Central memory CD4-positive, alpha-beta T cell (primary cell): ENCODE results near the gene LFNG.
"Not testable (repeated sequence)": the region's sequence is repeated elsewhere in the genome, so short reads cannot be mapped to it uniquely, and the experiment has no call there.

Experiments used
- DNase-seq: peaks from one replicate; pipeline ENCODE4 v3.0.0; 2022

The LFNG gene

DNA sequence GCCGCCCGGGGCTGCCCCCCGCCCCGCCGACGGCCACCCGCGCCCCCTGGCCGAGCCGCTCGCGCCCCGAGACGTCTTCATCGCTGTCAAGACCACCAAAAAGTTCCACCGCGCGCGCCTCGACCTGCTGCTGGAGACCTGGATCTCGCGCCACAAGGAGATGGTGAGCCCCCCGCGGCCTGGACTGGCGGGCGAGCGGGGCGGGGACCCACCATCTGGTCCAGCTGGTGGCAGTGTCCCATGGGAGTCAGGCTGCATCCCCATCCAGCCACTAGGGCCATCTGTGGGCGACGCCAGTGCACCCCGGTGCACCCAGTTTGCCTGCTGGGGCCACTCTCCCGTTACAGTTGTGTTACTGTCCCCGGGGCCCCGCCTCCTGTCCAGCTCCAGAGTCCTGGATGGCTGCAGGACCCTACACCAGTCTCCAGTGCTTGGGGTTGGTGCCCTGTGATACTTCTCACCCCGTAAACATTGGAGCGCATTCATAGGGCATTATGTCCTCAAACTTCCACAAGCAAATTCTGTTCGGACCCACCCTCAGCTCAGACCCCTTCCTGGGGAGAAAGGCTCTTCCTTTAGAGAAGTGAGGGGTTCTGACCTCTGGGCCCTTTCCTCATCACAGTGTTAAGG is 672 bp downstream of the LFNG start:
- no peak for DNase-seq

DNA sequence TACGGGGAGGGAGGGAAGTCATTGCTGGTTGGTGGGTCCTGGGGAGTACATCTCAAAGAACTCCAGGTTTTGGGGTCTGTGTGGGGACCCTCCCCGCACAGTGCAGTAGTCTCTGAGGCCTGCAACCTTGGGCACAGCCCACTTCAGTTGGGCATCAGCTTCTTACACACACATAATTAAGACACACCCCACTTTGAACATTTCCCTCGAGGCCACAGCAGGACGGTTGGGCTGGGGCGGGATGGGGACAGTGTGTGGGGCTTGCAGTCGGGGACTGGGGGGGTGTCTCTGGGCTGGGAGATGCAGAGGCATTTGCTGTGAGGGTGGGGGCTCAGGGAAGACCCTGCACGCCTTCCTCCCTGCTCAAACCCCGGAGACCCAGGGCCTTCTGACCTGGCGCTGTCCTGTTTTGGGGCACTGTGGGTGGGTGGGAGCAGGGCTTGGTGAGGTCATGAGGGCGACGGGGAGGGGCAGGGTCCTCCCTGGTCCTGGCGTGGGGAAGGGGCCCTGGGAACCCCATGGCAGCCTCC is 1.3 kb downstream of the LFNG start:
- no peak for DNase-seq

DNA sequence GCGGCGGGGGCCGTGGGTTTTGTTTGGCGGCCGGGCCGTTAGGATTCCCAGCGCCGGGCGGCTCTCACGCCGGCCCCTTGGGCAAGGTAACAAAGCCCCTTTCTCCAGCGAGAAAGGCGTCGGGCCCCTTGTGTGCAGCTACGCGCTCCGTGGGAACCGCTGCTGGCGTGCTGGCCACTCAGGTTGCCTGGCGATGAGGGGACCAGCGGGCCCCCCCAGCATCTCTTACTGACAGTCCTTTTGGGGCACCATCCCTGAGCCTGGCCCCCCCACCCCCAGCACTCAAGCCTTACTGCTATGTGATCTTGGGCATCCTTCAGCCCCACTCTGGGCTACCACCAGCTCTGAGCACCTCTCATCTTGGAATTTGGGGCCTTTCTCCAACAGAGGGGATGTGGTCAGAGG is 1.8 kb downstream of the LFNG start:
- DNase-seq, result no peak

DNA sequence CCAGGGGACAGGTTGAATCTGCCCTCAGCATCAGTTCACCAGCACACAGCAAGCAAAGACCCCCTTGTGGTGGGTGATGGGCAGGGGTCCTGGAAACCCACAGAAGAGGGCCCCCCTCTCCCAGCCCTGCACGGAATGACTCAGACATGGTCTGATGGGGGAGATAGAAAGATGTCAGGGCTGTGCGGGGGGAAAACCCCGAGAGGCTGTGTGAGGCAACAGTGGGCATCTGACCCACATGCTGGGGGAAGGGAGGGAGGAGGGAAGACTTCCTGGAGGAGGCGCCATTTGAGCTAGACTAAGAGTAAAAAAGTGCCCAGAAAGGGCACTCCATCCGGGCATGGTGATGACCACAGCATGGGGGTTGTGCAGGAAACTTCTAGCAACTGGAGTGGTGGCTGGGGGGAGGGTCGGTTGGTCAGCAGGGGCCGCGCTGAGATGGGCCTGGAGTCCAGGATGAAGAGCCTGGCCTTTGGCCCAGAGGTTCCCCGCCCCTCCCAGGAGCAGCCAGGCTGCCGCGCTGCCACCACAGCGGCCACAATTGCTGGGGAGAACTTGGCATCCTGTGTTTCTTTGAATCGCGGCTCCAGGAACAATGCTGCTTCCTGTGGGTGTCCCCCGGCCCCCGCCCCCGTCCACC is 2.5 kb downstream of the LFNG start:
- DNase-seq, result peak; percentile 74

DNA sequence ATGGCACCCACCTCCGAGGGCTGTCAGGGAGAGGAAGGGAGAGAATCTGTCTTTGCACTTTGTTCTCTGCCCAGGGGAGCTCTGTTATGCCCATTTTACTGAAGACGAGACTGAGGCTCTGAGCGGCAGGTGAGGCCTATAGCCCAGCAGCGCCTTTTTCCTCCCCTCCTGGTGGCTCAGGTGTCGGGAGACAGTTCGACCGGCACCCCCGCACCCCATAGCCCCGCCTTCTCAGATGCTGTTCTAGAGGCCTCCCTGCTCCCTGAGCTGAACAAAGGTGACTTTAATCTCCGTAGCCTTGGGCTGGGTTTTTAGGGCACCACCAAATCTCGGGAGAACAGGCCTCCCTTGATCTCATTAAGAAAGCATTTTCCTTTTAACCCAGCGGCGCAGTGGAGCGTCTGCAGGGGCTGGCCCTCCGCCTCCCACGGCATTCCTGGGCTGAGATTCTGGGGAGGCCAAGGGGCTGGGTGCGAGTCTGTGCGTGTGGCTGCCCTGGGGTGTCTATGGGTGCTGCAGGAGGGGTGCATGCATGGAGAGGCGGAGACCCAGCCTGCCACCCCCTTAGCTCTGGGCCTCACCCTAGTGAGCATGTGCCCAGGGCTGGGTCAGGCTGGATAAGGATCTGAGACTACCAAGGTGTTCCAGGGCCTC is 3.3 kb downstream of the LFNG start:
- DNase-seq, result no peak

DNA sequence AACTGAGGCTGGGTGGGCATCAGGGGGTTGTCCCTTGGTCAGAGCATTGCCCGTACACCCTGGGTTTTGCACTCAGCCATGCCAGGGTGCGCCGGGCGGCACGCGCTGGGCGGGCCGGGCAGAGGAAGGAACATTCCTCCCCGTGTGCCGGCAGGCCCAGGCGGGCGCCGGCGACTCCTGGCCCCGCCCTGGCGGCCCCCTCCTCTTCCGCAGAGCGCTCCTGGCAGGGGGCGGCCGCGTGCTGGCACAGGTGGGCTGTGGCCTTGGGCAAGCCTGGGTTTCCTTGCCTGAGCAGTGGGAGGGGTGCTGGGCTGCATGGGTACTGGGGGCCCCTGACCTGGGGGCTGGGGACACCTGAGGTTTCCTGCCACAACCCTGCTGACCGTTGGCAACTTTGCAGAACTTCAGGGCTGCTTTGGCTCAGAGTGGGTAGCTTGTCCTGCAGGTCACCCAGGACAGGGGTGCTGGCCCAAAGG is 3.9 kb downstream of the LFNG start:
- DNase-seq, result no peak

DNA sequence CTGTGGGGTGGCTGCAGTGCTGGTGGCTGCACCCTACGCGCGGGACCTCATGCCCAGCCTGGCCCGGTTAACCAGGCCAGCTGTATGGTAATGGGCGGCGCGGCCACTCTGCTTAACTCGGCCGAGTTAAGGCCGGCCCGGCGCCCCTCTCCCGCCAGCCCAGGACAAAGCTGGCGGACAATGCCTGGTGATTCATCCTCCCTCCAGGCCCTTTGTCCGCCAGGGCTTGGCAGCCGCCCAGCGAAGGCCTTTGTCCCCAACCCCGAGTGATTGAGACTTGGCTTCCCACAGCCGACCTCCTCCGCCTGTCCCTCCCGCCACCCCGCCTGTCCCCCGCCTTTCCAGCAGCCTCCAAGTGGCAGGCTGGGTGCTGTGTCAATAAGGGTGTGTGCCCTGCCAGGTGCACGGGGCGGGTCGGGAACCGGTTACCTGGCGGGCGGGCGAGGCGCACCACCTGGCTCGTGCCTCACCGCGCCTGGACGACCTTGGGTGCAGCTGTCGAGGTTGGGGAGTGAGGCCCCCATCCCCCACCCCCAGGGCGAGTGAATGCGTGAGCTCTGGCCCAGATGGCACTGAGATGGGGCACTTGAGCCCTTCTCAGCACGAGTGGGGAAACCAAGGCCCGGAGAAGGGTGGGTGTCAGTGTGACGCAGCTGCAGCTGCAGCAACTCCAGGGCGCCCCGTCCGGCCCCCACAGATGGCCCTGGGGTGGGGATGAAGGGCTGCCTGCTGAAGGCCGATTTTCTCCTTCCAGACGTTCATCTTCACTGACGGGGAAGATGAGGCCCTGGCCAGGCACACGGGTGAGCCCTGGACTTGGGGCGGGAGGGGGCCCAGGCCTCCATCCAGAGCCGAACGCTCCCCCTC is 4.6 kb downstream of the LFNG start:
- no peak for DNase-seq

DNA sequence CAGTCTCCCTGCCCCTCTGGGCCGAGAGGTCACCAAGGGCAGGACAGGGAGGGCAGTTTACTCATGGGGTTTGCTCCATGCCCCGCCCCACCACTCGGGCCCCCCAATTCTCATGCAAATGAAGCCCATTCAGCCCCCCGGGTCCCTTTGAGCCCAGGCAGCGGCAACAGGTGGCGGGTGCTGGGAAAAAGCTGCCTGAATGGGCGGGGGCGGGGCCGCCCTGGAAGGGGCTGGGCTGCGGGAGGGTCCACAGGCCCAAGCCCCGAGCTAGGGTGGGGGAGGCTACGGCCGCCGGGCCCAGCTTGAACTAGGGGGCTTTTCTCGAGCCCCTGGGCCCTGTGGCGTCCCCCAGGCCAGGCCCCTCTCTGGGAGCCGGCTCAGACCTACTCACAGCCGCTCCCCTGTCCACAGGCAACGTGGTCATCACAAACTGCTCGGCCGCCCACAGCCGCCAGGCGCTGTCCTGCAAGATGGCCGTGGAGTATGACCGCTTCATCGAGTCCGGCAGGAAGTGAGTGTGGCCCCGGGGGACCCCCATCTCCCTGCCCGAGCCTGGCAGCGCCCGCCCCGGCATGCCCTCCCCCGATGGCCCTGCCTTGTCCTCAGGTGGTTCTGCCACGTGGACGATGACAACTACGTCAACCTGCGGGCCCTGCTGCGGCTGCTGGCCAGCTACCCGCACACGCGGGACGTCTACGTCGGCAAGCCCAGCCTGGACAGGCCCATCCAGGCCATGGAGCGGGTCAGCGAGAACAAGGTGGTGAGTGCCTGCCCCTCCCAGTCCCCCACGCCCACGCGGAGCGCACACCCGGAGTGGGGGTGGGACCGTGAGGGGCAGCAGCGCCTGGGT is 5.5 kb downstream of the LFNG start:
- DNase-seq, result no peak

DNA sequence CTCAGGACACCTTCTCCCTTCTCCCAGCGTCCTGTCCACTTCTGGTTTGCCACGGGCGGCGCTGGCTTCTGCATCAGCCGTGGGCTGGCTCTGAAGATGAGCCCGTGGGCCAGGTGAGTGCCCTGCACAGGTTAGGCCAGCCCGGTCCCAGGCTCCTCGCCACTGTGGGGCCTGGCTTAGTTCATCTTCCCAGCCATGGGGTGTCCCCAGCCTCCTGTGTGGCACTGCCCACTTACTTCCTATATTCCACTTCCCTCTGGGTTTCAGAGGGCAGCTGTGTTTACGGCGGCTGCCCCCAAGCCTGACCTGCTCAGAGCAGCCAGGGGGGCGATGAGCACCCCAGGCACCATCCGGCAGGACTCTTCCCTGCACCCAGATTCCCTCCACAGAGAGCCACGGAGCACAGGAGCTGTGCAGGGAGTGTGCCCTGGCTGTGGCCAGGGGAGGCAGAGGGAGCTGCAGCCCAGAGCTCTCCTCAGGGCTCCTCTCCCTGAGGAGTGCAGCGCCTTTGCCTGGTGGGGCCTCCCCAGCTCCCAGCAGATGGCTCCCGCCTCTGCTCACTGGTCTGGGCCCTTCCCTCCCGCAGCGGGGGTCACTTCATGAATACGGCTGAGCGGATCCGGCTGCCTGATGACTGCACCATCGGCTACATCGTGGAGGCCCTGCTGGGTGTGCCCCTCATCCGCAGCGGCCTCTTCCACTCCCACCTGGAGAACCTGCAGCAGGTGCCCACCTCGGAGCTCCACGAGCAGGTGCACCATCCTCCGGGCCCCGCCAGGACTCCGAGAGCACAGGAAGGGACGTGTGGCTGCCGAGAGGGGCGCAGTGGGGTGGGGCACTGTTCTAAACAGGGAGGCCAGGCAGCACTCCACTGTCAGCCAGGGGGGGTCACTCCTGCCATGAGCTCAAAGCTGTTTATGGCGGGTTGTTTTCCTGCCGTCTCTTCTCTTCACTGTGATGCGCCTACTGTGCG is 6.4 kb downstream of the LFNG start:
- no peak for DNase-seq

DNA sequence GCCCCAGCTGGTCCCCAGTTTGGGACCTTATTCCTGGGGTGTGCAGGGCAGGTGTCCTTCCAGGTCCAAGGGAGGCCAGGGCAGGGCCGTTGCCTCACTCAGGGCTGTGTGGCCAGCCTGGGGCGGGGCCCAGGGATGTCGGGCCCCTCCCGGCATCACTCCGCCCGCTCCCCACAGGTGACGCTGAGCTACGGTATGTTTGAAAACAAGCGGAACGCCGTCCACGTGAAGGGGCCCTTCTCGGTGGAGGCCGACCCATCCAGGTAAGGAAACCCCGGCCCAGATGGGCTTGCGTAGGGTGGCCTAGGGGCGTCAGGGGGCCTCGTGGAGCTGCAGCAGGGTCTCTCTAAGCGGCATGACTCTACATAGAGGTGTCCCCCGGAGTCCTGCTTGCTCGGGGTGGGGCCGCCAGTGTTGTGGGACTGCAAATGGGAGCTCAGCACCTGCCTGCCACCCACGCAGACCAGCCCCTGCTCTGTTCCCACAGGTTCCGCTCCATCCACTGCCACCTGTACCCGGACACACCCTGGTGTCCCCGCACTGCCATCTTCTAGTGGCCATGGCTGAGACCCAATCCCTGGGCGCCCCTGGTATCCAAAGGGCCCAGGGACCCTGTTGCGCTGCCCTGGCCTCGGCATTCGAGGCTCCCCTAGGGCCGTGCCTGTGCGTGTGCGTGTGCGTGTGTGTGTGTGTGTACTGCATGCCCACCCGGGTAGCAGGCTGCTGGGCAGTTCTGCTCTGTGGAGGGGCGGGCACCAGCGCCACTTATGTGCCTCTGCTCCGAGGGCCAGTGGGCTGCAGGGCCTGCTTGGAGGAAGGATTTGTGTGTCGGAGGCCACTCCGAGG is 7.3 kb downstream of the LFNG start:
- no peak for DNase-seq

DNA sequence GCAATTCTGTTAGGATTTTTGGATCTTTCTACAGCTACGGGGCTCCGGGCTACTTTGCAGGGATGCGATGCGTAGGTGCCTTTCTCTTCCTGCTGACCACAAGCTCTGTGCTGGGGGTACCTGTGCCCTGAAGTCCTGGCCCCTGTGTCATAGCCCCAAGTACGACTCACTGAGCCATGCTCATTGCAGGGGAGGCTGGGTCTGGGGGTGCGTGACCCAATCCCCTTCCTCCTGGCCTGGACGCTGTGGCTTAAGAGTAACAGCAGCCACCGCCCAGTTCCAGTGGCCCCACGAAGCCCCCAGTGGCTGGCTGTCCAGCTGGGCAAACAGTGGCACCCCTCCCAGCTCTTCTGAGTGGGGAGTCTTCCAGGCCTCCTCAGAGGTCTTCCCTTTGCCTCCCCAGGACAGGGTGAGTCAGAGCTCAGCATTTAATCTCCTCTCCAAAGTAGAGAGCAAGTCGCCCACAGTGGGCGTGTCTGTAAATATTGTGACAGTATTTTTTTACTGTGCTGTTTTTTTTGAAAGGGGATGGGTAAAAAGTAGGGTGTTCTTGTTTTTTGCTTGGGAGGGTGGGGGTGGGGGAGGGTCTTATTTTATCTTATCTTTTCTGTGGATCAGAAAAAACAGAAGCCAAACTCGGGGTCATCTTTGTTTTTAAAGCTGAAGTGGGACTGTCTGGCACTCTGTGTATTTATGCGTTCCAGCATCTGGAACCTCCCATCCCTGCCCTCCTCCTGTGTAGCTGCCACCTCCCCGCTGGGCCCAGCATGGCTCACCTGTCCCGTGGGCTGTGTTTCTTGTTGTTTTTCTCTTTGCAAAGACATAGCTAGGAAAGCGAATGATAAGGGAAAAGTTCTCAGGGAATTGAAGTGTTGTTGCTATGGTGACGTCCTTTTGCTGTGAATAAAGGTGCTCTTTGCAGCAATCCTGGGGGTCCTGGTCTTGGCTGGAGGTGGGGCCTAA is 8.2 kb downstream of the LFNG start:
- no peak for DNase-seq

DNA sequence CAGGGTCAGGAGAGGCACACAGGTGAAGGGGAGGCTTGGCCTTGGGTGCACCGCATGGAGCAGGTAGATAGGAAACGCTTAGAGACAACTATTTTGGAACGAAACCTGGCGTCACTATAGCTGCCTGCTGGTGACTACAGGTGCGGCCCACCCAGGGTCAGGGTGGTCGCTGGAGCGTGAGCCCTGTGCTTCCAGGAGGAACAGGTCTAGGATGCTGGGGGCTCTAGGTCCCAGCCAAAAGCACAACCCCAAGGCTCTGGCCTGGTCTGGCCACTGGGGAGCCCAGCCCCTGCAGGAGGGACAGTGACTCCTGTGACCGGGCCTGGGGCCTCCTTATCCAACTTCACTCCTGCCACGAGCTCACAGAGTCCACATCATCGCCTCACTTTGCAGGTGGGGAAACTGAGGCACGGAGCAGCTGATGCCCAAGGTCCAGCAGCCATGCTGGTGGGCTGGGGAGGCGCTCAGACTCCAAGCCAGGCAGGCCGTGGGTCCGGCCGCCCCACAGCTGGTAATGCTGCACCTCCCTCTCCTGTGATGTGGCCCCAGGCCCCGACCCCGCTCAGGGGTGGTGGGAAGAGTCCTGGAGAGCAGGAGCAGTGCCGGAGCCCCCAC is 9.0 kb downstream of the LFNG start:
- no peak for DNase-seq

DNA sequence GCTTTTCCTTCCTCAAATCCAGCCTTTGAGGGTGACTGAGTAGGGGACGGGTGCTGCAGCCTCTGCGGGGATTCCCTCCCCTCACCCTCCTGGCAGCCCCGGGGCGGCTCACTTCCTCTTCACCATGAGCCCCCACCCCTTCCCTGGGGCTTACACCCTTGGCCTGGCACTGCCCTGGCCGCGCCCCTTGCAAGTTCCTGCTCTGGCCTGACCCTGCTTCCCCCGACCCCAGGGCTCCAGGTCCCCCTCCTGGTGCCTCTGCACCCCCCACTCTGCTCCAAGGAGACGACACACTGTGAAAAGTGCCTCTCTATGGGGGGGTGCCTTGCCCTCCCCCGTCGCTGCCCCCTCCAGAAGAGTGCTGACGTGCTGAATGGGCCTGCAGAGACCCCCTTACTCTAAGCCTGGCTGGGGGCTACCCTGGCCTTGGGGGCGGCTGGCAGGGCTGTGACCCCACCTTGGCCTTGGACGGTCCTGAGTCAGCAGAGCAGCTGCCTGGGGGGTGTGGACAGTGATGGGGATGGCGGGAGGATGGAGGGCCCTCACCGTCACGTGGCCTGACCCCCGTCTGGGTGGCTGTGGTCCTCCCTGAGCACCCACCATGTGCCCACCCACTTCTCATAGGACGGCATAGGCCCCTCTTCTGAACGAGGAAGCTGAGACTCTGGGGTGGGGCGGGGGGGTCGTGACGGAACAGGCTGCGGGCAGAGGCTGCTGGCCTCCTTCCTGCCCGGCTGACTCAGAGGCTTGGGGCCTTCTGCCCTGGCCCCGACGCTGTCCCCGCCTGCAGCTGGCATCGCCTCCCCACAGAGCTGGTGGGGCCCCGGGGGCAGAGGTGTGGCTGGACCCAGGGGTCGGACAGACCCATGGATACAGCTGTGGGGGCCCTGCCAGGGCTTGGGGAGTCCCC is 9.8 kb downstream of the LFNG start:
- DNase-seq, result peak; percentile 59

DNA sequence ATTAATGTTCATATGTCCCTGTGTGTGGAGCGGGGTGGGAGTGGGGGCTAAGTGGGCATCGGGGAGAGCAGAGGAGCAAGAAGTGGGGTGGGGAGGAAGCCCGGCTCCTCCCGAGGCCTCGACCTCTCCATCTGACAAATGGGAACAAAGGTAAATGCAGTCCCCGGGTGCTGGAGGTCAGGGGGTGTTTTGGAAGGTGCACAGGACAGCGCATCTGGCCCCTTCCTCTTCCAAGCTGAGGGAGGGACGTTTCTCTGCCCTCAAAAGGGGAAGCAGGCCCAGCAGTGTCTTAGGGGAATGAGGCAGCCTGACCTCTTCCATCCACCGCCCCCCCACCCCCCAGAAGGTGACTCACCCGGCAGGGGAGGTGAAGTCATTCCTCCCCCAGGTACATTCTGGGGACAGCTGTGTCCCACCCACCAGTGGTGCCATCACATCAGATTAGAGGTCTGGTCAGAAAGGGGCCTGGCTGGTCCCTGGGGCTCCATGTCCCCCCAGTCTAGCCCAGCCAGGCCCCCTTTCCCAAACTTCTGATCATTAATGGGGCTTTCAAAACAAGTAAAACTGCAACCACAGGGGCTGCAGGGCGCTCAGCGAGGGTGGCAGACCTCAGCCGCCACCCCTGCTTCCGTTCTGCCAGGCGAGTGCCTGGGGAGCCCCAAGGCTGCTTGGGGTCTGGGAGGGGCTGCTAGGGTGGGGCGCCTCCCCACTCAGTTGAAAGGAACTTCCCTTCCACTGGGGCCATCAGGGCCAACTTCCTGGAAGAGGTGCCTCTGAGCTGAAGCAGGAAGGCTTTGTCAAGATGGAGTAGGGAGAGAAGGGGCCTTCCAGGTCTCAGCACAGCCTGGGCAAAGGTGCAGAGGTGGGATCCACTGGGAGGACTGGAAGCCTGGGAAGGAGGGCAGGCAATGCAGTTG is 10.8 kb downstream of the LFNG start:
- peak; percentile 85 for DNase-seq

DNA sequence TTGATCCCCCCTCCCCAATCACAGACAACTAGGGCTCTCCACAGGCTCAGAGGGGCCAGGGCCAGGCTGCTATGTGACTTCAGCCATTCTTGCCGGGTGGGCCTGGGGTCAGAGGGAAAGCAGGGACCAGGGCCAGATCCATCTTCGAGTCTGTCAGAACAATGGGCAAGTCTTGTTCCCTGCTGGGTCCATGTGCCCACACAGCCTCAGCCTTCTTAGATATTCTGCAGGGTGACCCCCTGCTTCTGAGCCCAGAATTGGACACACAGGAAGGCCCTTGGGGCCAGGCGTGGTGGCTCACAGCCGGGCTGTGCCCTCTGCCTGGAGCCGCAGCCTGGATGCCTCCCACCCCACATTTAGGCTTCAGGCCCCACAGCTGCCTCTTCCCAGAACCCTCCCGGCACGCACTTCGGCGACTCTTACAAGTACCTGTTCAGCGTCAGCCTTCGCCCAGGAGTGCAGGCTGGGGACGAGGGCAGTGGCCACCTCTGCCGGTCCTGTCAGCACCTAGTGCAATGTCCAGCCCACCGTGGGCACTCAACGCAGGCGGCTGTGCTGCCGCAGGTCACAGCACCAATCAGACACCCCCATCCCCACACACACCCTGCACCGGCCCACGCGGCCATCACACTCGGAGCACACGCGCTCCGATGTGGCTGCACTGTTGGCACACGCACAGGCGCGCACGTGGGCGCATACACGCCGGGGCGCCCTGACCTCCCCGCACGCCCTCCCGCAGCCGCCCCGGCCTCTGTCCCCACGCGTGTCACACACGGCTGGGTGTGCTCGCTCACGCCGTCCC is 11.6 kb downstream of the LFNG start:
- DNase-seq, result not testable (repeated sequence)
